Measurements from ENCODE around the gene CRYGD. TPM values are rescaled to one million over a fixed set of nuclear protein-coding genes. Genes with fewer than 3 reads are reported as not detected.

The CRYGD gene
- total RNA-seq, 1 donor from 2014 or later: not detected

- peaks cover 2% of the 10 kb centered on the region for H3K27me3 Mint-ChIP-seq (ENCODE audit: insufficient read depth, low read depth)
- TF ChIP-seq EZH2 (IDR thresholded peaks at IDR 0.05) (no peak), EZH2phosphoT487 (IDR thresholded peaks at IDR 0.05) (no peak)
- H3K9me3 Mint-ChIP-seq: peaks cover 10% of the 10 kb centered on the region
- H3K4me3 Mint-ChIP-seq: no peak overlapping the region
- H3K4me1 ChIP-seq: no peaks in the 10 kb centered on the region
- H3K9ac ChIP-seq: no peak overlapping the region
- no peak overlapping the region for H3K27ac ChIP-seq
- no peak overlapping the region for H3K27ac Mint-ChIP-seq
- H3K79me2 ChIP-seq (ENCODE audit: low read depth): no peaks in the 10 kb centered on the region
- no peaks in the 10 kb centered on the region for H3K9me3 ChIP-seq (ENCODE audit: low read depth)
- H3F3A ChIP-seq (ENCODE audit: low read depth): no peaks in the 10 kb centered on the region
- no peaks in the 10 kb centered on the region for H3K27me3 ChIP-seq
- no peaks in the 10 kb centered on the region for H3K36me3 ChIP-seq
- no peaks in the 10 kb centered on the region for H3K36me3 Mint-ChIP-seq
- no peak overlapping the region for H3K4me2 ChIP-seq
- H3K4me3 ChIP-seq: no peak overlapping the region
- DNase-seq (ENCODE audit: low spot score): no peak
- H4K20me1 ChIP-seq (ENCODE audit: low read depth): no peaks in the 10 kb centered on the region
- H3K4me1 Mint-ChIP-seq: no peaks in the 10 kb centered on the region
- H2AFZ ChIP-seq (replicated peaks): no peak overlapping the region
These were observed 40.5 kb downstream of the CRYGD start for GRCh38 chr2:208083807-208084206.

GRCh38 chr2:208077276-208077675, 47.0 kb downstream of the CRYGD start:
- H3K9me3 Mint-ChIP-seq: peaks cover 6% of the 10 kb centered on the region
- Histone ChIP-seq H3K4me2 (no peak overlapping the region), H3K36me3 (no peaks in the 10 kb centered on the region), H3K9me3 (ENCODE audit: low read depth) (no peaks in the 10 kb centered on the region), H3F3A (ENCODE audit: low read depth) (peaks cover 2% of the 10 kb centered on the region), H3K4me1 (no peaks in the 10 kb centered on the region), H3K27ac (no peak overlapping the region), H3K4me3 (no peak overlapping the region), H2AFZ (replicated peaks) (peak overlapping the region; percentile 50), H3K27me3 (no peaks in the 10 kb centered on the region), H3K79me2 (ENCODE audit: low read depth) (no peaks in the 10 kb centered on the region), H4K20me1 (ENCODE audit: low read depth) (no peaks in the 10 kb centered on the region), H3K9ac (no peak overlapping the region)
- TF ChIP-seq CTCF (IDR thresholded peaks at IDR 0.05) (no peak), EZH2phosphoT487 (IDR thresholded peaks at IDR 0.05) (no peak), EZH2 (IDR thresholded peaks at IDR 0.05) (no peak)
- H3K4me1 Mint-ChIP-seq: peaks cover 6% of the 10 kb centered on the region
- peaks cover 3% of the 10 kb centered on the region for H3K27me3 Mint-ChIP-seq (ENCODE audit: insufficient read depth, low read depth)
- no peak for DNase-seq (ENCODE audit: low spot score)
- H3K27ac Mint-ChIP-seq: no peak overlapping the region
- H3K36me3 Mint-ChIP-seq: no peaks in the 10 kb centered on the region
- no peak overlapping the region for H3K4me3 Mint-ChIP-seq

GRCh38 chr2:208074610-208075356, 49.5 kb downstream of the CRYGD start:
- Mint-ChIP-seq H3K36me3 (no peaks in the 10 kb centered on the region), H3K27me3 (ENCODE audit: insufficient read depth, low read depth) (peaks cover 3% of the 10 kb centered on the region), H3K9me3 (peaks cover under 1% of the 10 kb centered on the region), H3K4me3 (no peak overlapping the region), H3K4me1 (peaks cover 6% of the 10 kb centered on the region), H3K27ac (no peak overlapping the region)
- Histone ChIP-seq H3F3A (ENCODE audit: low read depth) (peaks cover 2% of the 10 kb centered on the region), H3K9me3 (ENCODE audit: low read depth) (no peaks in the 10 kb centered on the region), H2AFZ (replicated peaks) (peak overlapping the region; percentile 70), H3K79me2 (ENCODE audit: low read depth) (no peaks in the 10 kb centered on the region), H3K4me3 (no peak overlapping the region), H3K9ac (no peak overlapping the region), H4K20me1 (ENCODE audit: low read depth) (no peaks in the 10 kb centered on the region), H3K4me2 (no peak overlapping the region), H3K4me1 (no peaks in the 10 kb centered on the region), H3K27me3 (no peaks in the 10 kb centered on the region), H3K36me3 (no peaks in the 10 kb centered on the region), H3K27ac (no peak overlapping the region)
- no peak for TF ChIP-seq EZH2 (IDR thresholded peaks at IDR 0.05)
- no peak for TF ChIP-seq EZH2phosphoT487 (IDR thresholded peaks at IDR 0.05)
- no peak for TF ChIP-seq CTCF (IDR thresholded peaks at IDR 0.05)
- no peak for DNase-seq (ENCODE audit: low spot score)

- peak; percentile 78 for DNase-seq (ENCODE audit: low spot score)
- Mint-ChIP-seq H3K9me3 (no peaks in the 10 kb centered on the region), H3K4me3 (no peak overlapping the region), H3K27ac (no peak overlapping the region), H3K36me3 (no peaks in the 10 kb centered on the region), H3K4me1 (peaks cover 6% of the 10 kb centered on the region), H3K27me3 (ENCODE audit: insufficient read depth, low read depth) (peaks cover 3% of the 10 kb centered on the region)
- peaks cover 2% of the 10 kb centered on the region for H3F3A ChIP-seq (ENCODE audit: low read depth)
- H4K20me1 ChIP-seq (ENCODE audit: low read depth): no peaks in the 10 kb centered on the region
- TF ChIP-seq CTCF (IDR thresholded peaks at IDR 0.05) (peak; percentile 88), EZH2 (IDR thresholded peaks at IDR 0.05) (no peak)
- H3K36me3 ChIP-seq: no peaks in the 10 kb centered on the region
- no peak overlapping the region for H3K9ac ChIP-seq
- no peaks in the 10 kb centered on the region for H3K27me3 ChIP-seq
- no peaks in the 10 kb centered on the region for H3K4me1 ChIP-seq
- H3K27ac ChIP-seq: no peak overlapping the region
- no peak overlapping the region for H2AFZ ChIP-seq (replicated peaks)
- no peak overlapping the region for H3K4me3 ChIP-seq
- H3K4me2 ChIP-seq: no peak overlapping the region
- no peaks in the 10 kb centered on the region for H3K79me2 ChIP-seq (ENCODE audit: low read depth)
- H3K9me3 ChIP-seq (ENCODE audit: low read depth): no peaks in the 10 kb centered on the region
These were observed 52.0 kb downstream of the CRYGD start for GRCh38 chr2:208072250-208072892.

Measured in neural progenitor cell (in vitro differentiated cells).